ENCODE data around the gene RMND5B. TPM values are rescaled to one million over a fixed set of nuclear protein-coding genes. Genes with fewer than 3 reads are reported as not detected.

Gene RMND5B
- total RNA-seq, 1 donor from 2014 or later = 41.8 TPM

GRCh38 chr5:178152491-178153444 lies 22.0 kb downstream of the RMND5B start:
- Mint-ChIP-seq H3K27ac (peak overlapping the region; percentile 90), H3K36me3 (peaks cover 5% of the 10 kb centered on the region)
- no peak for DNase-seq (ENCODE audit: extremely low spot score, unreplicated experiment)

GRCh38 chr5:178153530-178154340 lies 22.9 kb downstream of the RMND5B start, which contains the start of gene NHP2:
TSS of gene NHP2 (minus strand) at chr5:178153885. CDS start at chr5:178153817, 68 bp downstream.
- Mint-ChIP-seq H3K27me3 (no peaks in the 10 kb centered on the region), H3K27ac (peak within 1 kb of the TSS; percentile 90), H3K4me3 (peak within 1 kb of the TSS; percentile 96), H3K4me1 (ENCODE audit: unreplicated experiment) (peaks cover 27% of the 10 kb centered on the region), H3K36me3 (no peaks in the 10 kb centered on the region), H3K9me3 (no peaks in the 10 kb centered on the region)
- peak; percentile 97 for DNase-seq (ENCODE audit: extremely low spot score, unreplicated experiment)
- TF ChIP-seq CTCF (conservative IDR thresholded peaks at IDR 0.05) = no peak

More at GRCh38 chr5:178152491-178153444, 22.0 kb downstream of the RMND5B start:
- no peak for TF ChIP-seq CTCF (conservative IDR thresholded peaks at IDR 0.05)
- Mint-ChIP-seq H3K9me3 (no peaks in the 10 kb centered on the region), H3K4me3 (peak overlapping the region; percentile 96), H3K27me3 (no peaks in the 10 kb centered on the region), H3K4me1 (ENCODE audit: unreplicated experiment) (peaks cover 34% of the 10 kb centered on the region)

- no peaks in the 10 kb centered on the region for H3K27me3 Mint-ChIP-seq
These were observed 24.3 kb downstream of the RMND5B start for GRCh38 chr5:178155065-178155464.

GRCh38 chr5:178160176-178160575 lies 29.4 kb downstream of the RMND5B start:
- no peak for DNase-seq (ENCODE audit: extremely low spot score, unreplicated experiment)
- no peak overlapping the region for H3K4me3 Mint-ChIP-seq
- H3K36me3 Mint-ChIP-seq = no peaks in the 10 kb centered on the region
- no peak overlapping the region for H3K27ac Mint-ChIP-seq
- TF ChIP-seq CTCF (conservative IDR thresholded peaks at IDR 0.05) = no peak
- H3K4me1 Mint-ChIP-seq (ENCODE audit: unreplicated experiment) = no peaks in the 10 kb centered on the region
- no peaks in the 10 kb centered on the region for H3K9me3 Mint-ChIP-seq
- H3K27me3 Mint-ChIP-seq = peaks cover 28% of the 10 kb centered on the region

More at GRCh38 chr5:178155065-178155464, 24.3 kb downstream of the RMND5B start:
- Mint-ChIP-seq H3K36me3 (no peaks in the 10 kb centered on the region), H3K9me3 (no peaks in the 10 kb centered on the region), H3K27ac (no peak overlapping the region), H3K4me1 (ENCODE audit: unreplicated experiment) (peaks cover 26% of the 10 kb centered on the region), H3K4me3 (no peak overlapping the region)
- no peak for TF ChIP-seq CTCF (conservative IDR thresholded peaks at IDR 0.05)
- no peak for DNase-seq (ENCODE audit: extremely low spot score, unreplicated experiment)

- Mint-ChIP-seq H3K4me1 (ENCODE audit: unreplicated experiment) (no peaks in the 10 kb centered on the region), H3K36me3 (no peaks in the 10 kb centered on the region), H3K9me3 (no peaks in the 10 kb centered on the region), H3K4me3 (no peak overlapping the region), H3K27me3 (peaks cover 28% of the 10 kb centered on the region), H3K27ac (no peak overlapping the region)
- DNase-seq (ENCODE audit: extremely low spot score, unreplicated experiment) = no peak
- no peak for TF ChIP-seq CTCF (conservative IDR thresholded peaks at IDR 0.05)
These were observed 31.7 kb downstream of the RMND5B start for GRCh38 chr5:178162481-178162880.

Measured in type B pancreatic cell (in vitro differentiated cells).